NCI-H2227 treated with DMSO at 0.1 percent for 48 hours (cell line): ENCODE results near the gene NPFFR1.
"Not testable (repeated sequence)": the region's sequence is repeated elsewhere in the genome, so short reads cannot be mapped to it uniquely, and the experiment has no call there.

ENCODE experiments used
- DNase-seq: peaks from one replicate; lab custom pipeline; 2025; lab: John Stamatoyannopoulos, UW

The NPFFR1 gene

GRCh38 chr10:70285476-70285831, 1.6 kb upstream of the NPFFR1 start:
- DNase-seq, result no peak

GRCh38 chr10:70284542-70285475, 1.0 kb upstream of the NPFFR1 start:
- DNase-seq, result no peak

GRCh38 chr10:70283071-70283444, 746 bp downstream of the NPFFR1 start:
- DNase-seq, result no peak

- DNase-seq, result no peak
Observed at GRCh38 chr10:70281609-70282008, 2.2 kb downstream of the NPFFR1 start.

- DNase-seq, result no peak
Observed at GRCh38 chr10:70280099-70280498, 3.7 kb downstream of the NPFFR1 start.

- no peak for DNase-seq
Observed at GRCh38 chr10:70277396-70278030, 6.3 kb downstream of the NPFFR1 start.

- no peak for DNase-seq
Observed at GRCh38 chr10:70274643-70275042, 9.2 kb downstream of the NPFFR1 start.

GRCh38 chr10:70272925-70273316, 10.9 kb downstream of the NPFFR1 start:
- no peak for DNase-seq

- no peak for DNase-seq
Observed at GRCh38 chr10:70271996-70272924, 11.5 kb downstream of the NPFFR1 start.

- no peak for DNase-seq
Observed at GRCh38 chr10:70270952-70271351, 12.9 kb downstream of the NPFFR1 start.

GRCh38 chr10:70269741-70270140, 14.1 kb downstream of the NPFFR1 start:
- DNase-seq, result no peak

GRCh38 chr10:70268376-70268775, 15.4 kb downstream of the NPFFR1 start:
- no peak for DNase-seq

- DNase-seq, result no peak
Observed at GRCh38 chr10:70267161-70267933, 16.5 kb downstream of the NPFFR1 start.

- no peak for DNase-seq
Observed at GRCh38 chr10:70266701-70267100, 17.1 kb downstream of the NPFFR1 start.

- DNase-seq, result no peak
Observed at GRCh38 chr10:70266056-70266455, 17.7 kb downstream of the NPFFR1 start.

GRCh38 chr10:70265032-70265689, 18.6 kb downstream of the NPFFR1 start:
- DNase-seq, result no peak

GRCh38 chr10:70260734-70261133, 23.1 kb downstream of the NPFFR1 start:
- no peak for DNase-seq

- DNase-seq, result no peak
Observed at GRCh38 chr10:70260259-70260658, 23.5 kb downstream of the NPFFR1 start.

- no peak for DNase-seq
Observed at GRCh38 chr10:70258216-70258615, 25.6 kb downstream of the NPFFR1 start.

GRCh38 chr10:70257816-70258215, 26.0 kb downstream of the NPFFR1 start:
- DNase-seq, result not testable (repeated sequence)

- no peak for DNase-seq
Observed at GRCh38 chr10:70256463-70256862, 27.3 kb downstream of the NPFFR1 start.
